G401.6 (cell line): ENCODE results near the gene PLCD4.
A peak's percentile ranks its signal among the peaks of the same experiment; 100 is the strongest.

Source experiments
- FAIRE-seq: peaks from 2 replicates; lab custom pipeline; 2012; peaks lifted over from hg19 to GRCh38; lab: Jason Lieb, UNC

PLCD4 gene

GRCh38 chr2:218671097-218671653 lies 63.5 kb downstream of the PLCD4 start:
- FAIRE-seq = no peak

- FAIRE-seq = peak; percentile 95
Observed at GRCh38 chr2:218671654-218672566, 64.2 kb downstream of the PLCD4 start, which contains the start of the genes RNF25 and STK36. Gene RNF25, minus strand, starts transcription at chr2:218672002. Its CDS starts 32 bp downstream, at chr2:218671970. Gene STK36, plus strand, starts transcription at chr2:218672086. Its CDS starts 744 bp downstream, at chr2:218672830.

GRCh38 chr2:218679119-218679518 lies 71.4 kb downstream of the PLCD4 start:
- FAIRE-seq = no peak

- no peak for FAIRE-seq
Observed at GRCh38 chr2:218680061-218680460, 72.4 kb downstream of the PLCD4 start.
